Ishikawa (cell line): ENCODE measurements around the gene CDC42BPB.

Experiments used
- CEBPB ChIP-seq: IDR thresholded peaks from 2 replicates; pipeline ENCODE4 v1.6.1; 2012
- CREB1 ChIP-seq: IDR thresholded peaks from 2 replicates; pipeline ENCODE4 v1.6.1; 2012; ENCODE audit warnings: low read depth
- EP300 ChIP-seq: IDR thresholded peaks from 2 replicates; pipeline ENCODE4 v1.6.1; 2012; ENCODE audit warnings: borderline replicate concordance
- FOXM1 ChIP-seq: IDR thresholded peaks from 2 replicates; pipeline ENCODE4 v1.6.1; 2012; ENCODE audit warnings: low read depth, borderline replicate concordance
- NFIC ChIP-seq: IDR thresholded peaks from 2 replicates; pipeline ENCODE4 v1.6.1; 2012
- RAD21 ChIP-seq: IDR thresholded peaks from 2 replicates; pipeline ENCODE4 v1.6.1; 2012; ENCODE audit warnings: low read depth
- TAF1 ChIP-seq: IDR thresholded peaks from 2 replicates; pipeline ENCODE4 v1.6.1; 2012; ENCODE audit warnings: low read depth, mild to moderate bottlenecking
- TCF12 ChIP-seq: IDR thresholded peaks from 2 replicates; pipeline ENCODE4 v1.6.1; 2012; ENCODE audit warnings: low read depth
- TEAD4 ChIP-seq: IDR thresholded peaks from 2 replicates; pipeline ENCODE4 v1.6.1; 2012
- YY1 ChIP-seq: IDR thresholded peaks from 2 replicates; pipeline ENCODE4 v1.6.1; 2012; ENCODE audit warnings: low read depth
- ZBTB7A ChIP-seq: IDR thresholded peaks from 2 replicates; pipeline ENCODE4 v1.6.1; 2012; ENCODE audit warnings: low read depth
- TF ChIP-seq, protein P1 (sequence below): IDR thresholded peaks from 2 replicates; pipeline ENCODE4 v1.6.1; 2012; ENCODE audit warnings: low read depth, mild to moderate bottlenecking
- TF ChIP-seq, protein P2 (sequence below): IDR thresholded peaks from 2 replicates; pipeline ENCODE4 v1.6.1; 2012
- TF ChIP-seq, protein P3 (sequence below): IDR thresholded peaks from 2 replicates; pipeline ENCODE4 v1.6.1; 2012

DNA sequence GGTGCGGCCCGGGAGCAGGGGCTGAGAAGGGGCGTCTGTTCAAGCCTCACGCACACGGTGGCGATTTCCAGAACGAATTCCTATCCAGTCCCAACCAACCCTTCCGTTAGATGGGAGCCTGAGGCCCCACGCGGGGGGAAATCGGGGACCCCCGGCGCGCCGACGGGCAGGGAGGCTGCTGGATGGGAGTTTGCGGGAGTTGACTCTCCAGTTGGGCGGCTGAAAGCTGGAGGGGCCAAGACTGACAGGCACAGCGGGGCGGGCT is 47.0 kb upstream of the CDC42BPB start:
- TF ChIP-seq TAF1 = no peak
- TF ChIP-seq, protein P1, sequence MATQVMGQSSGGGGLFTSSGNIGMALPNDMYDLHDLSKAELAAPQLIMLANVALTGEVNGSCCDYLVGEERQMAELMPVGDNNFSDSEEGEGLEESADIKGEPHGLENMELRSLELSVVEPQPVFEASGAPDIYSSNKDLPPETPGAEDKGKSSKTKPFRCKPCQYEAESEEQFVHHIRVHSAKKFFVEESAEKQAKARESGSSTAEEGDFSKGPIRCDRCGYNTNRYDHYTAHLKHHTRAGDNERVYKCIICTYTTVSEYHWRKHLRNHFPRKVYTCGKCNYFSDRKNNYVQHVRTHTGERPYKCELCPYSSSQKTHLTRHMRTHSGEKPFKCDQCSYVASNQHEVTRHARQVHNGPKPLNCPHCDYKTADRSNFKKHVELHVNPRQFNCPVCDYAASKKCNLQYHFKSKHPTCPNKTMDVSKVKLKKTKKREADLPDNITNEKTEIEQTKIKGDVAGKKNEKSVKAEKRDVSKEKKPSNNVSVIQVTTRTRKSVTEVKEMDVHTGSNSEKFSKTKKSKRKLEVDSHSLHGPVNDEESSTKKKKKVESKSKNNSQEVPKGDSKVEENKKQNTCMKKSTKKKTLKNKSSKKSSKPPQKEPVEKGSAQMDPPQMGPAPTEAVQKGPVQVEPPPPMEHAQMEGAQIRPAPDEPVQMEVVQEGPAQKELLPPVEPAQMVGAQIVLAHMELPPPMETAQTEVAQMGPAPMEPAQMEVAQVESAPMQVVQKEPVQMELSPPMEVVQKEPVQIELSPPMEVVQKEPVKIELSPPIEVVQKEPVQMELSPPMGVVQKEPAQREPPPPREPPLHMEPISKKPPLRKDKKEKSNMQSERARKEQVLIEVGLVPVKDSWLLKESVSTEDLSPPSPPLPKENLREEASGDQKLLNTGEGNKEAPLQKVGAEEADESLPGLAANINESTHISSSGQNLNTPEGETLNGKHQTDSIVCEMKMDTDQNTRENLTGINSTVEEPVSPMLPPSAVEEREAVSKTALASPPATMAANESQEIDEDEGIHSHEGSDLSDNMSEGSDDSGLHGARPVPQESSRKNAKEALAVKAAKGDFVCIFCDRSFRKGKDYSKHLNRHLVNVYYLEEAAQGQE = no peak
- no peak for TF ChIP-seq YY1
- TF ChIP-seq, protein P2, sequence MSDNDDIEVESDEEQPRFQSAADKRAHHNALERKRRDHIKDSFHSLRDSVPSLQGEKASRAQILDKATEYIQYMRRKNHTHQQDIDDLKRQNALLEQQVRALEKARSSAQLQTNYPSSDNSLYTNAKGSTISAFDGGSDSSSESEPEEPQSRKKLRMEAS = no peak
- no peak for TF ChIP-seq TEAD4
- TF ChIP-seq ZBTB7A = no peak
- TF ChIP-seq FOXM1 = no peak
- TF ChIP-seq NFIC = no peak
- TF ChIP-seq TCF12 = no peak
- no peak for TF ChIP-seq CEBPB
- TF ChIP-seq EP300 = no peak
- TF ChIP-seq RAD21 = no peak
- TF ChIP-seq, protein P3, sequence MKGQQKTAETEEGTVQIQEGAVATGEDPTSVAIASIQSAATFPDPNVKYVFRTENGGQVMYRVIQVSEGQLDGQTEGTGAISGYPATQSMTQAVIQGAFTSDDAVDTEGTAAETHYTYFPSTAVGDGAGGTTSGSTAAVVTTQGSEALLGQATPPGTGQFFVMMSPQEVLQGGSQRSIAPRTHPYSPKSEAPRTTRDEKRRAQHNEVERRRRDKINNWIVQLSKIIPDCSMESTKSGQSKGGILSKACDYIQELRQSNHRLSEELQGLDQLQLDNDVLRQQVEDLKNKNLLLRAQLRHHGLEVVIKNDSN = no peak
- no peak for TF ChIP-seq CREB1
